Kasumi-1 (cell line): Measurements from ENCODE around the gene UST.
A peak's percentile ranks its signal among the peaks of the same experiment; 100 is the strongest.

Source experiments
- DNase-seq, 2 experiments: peaks; one replicate each; lab custom pipeline; 2025; lab: John Stamatoyannopoulos, UW

The UST gene

DNA sequence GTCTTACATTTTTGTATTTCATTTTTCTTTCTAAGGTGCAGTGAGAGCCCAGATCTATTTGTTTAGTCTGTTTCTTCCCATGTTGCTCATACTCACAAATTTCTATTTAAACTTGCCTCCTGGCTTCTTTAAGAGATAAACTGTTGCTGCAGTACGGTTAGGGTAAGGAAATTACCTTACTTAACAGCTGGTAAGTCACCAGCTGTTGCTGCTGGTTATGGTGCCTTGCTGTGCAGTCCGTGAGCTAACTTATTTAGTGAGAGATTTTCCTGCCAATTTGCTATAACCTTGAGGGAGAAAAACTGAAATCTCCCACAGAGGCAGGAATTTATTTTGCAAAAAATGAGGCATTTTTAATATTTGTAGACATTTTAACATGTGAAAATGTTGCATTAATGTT is 261.0 kb downstream of the UST start:
- no peak for DNase-seq

- no peak for DNase-seq
These were observed 261.9 kb downstream of the UST start for GRCh38 chr6:149008741-149009140.

DNA sequence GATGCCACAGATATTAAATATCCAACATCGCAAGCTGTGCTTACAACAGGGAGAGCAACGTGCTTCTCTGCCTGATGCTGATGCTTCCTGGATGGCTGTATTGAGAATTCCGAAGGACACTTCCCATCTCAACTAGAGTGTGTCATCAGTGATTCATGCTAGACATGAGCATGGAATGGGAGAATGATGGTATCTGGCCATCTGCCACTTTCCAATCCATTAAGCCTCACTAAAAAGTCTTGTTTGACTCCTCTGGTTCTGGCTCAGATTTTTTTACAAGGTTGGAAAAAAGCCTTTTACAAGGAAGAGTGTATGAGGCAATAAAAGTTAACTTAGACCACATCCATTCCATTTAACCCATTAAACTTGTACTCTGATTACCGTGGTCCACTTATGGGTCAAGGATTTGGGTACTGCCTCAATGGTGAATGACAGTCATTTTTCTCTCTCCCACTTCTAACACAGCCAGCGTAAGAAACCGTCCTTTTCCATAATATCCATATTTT is 265.3 kb downstream of the UST start:
- no peak for DNase-seq

DNA sequence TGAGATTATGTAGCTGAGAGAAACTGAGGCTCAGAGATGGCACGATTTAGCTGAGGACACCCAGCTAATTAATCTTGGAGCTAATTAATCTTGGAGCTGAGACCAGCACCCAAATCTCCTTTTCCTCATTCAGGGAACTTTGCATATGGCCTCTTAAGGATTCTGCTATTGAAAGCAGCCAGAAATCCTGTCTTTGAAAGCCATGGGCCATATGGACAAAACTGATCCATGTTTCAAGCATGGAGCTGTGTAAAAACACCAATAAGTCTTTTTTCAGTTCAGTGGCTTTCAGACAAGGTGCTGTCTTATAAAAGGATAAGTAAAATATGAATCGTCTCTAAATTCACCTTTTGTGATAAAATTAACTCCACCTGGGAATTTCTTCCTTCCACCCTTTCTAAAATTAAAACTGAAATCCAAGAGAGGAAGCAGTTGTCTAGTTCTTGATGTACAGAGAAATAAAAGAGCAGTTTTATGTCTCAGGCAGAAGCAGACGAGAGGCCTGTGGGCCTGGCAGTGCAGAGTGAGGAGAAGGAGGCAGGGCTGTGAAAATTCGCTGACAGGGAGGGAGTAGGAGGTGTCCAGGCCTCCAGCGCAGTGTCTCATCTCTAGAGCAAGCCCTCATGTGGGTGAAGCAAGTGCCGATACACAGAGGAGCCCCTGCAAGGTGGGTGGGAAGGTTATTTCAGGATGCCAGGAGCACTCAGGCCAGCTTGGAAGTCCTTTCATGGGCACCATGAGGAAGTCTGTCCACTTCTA is 266.9 kb downstream of the UST start:
- DNase-seq, result no peak

- DNase-seq, result peak in 1 of 2 experiments; percentile 16
These were observed 268.1 kb downstream of the UST start for GRCh38 chr6:149014631-149015534.

DNA sequence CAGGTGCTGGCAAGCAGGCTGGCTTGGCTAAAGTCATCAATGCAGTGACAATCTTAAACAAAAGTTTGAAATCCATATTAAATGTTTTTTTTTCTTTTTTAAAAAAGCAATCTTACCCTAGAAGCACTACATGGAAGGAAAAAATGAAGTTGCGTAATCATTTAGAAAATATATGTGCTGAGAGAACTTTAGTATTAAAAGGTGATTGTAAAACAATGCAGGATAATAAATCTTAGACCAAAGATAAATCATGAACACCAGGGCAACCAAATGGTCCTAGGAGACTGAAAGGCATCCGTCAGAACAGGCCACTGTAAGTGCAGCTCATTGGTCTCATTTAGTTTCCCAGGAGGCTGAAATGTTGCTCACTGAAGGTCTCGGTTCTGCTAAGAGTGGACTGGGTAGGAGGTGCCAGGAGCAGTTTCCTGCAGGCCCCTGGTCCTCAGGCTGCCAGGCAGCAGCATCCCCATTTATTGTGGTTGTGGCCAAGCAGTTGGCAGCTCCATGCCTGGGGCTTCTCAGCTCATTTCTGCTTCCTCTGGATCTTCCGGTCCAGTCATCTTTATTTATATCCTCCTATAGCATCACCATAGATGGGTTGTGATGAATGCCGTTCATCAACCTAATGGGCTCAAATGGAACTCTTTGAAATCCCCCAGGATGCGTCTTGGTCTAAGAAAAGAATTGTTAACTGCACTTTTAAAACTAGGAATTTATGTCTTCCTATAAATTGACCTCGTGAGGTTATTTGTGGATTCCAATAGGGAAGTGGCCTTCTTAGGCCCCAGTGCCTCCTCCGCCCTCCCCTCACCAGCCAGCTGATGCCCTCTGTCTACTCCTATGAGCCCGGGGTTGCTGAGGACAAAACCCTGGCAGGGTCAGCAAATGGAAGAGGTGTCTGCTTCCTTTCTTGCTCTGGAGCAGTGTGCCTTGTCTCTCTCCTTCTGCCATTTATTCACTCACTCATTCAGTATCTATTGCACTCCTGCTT is 269.0 kb downstream of the UST start:
- DNase-seq, result peak; percentile 63 to 77

DNA sequence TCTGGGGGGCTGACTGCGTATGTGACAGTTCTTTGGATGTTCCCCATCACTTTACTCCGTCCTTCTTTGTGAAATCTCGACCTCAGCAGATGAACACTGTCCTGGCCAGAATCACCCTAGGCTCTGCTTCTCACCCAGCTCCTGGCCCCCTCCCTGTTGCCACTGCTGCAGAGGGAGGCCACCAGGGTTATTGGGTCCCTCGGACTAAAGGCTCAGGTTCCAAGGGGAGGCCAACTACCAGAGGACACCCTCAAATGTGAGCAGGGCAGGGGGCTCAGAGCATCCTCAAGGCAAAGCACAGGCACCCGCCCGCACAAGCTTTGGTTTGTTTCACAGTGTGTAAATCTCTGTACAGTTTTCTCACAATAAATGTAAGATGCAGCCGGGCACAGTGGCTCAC is 269.9 kb downstream of the UST start:
- no peak for DNase-seq

DNA sequence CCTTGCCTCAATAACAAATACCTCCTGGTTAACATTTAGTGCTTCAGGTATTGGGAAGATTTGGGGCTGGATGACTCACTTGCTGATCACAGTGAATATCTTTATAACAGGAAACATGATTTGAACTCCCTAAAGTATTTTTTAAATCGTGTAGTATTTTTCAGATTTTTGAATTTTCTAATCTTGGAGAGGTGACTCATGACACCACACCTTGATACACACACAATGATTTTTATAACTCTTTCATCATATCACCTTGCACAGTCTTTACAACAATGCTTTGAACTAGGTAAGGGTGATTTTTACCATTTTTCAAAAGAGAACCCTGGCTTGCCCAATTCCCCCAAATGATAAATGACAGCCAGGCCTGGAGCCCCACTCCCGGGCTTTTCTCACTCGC is 273.5 kb downstream of the UST start:
- no peak for DNase-seq

DNA sequence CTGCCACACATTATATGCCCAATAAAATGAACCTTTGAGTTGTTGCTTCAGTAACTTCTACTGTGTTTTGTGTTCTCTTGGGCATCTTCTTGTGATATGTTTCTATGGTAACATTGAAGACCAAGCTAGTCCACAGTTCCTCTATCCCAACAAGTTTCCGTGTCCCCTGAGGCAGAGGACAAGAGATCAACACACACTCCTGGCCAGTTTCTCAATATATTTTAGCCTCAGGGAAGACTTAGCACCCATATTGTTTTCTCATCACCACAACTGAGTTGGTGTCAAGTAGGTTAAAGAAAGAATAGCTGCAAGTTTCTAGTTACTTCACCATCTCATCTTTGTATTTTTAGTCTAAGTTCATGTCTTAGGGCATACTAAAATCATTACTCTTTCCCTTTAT is 277.5 kb downstream of the UST start:
- no peak for DNase-seq

DNA sequence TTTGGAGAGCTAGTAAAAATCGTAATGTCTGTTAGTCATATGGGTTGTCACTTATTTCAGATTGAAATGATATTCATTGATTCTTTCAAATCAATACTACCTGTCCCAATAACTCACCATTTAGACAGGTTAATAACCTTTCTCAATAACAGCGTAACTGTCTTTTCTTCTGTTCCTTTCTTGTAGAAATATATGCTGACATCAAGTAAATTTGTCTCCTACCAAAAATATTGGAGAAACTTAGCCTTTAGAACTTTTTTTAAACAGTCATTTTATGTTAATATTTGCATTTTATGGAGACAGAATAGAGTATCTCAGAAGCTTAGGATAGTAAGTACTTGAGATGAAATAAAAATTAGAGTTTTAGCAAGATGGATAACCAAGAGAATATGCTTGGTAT is 278.2 kb downstream of the UST start:
- no peak for DNase-seq

- DNase-seq, result peak; percentile 72 to 81
These were observed 279.7 kb downstream of the UST start for GRCh38 chr6:149026530-149026942.

DNA sequence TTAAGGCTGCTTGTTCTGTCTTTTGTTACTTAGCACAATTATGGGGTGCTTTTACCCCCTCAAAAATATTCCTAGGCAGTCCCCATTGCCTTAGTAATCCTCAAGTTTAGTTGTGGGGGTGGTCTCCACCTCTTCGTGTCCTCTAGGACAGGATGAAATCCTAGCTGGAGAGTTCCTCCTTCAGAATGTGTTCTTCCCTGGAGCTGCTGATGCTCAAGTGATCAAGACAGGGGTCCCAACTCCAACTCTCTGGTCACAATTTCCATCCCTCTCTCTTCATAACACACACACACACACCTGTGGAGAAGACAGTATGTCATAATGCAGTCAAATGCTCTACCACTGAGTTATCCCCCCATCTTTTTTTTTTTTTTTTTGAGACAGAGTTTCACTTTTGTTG is 280.7 kb downstream of the UST start:
- DNase-seq, result no peak

DNA sequence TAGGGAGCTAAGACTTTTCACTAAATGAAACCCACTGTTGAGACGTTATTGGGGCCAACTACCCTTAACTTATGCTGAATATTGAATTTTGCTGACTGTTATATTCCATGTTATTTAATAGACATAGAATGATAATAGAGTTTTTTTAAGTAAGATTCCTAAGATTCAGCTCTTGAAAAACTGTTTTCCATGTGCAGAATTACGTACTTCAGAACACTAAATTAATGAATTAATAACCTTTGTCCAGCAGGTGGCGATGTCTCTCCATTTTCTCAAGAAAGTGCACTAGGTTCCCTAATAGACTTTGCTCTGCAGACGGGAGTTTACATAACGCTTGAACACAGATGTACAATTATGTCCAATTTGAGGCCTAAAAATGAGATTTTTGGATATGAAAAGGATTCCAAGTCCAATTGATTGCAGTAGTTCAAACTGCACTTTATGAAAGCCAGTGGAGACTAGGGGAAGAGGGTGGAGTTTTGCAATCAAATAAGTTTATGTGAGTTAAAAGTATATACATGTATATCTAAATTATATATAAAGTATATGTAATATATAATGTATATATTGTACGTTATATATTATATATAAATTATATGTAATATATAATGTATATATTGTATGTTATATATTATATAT is 282.1 kb downstream of the UST start:
- DNase-seq, result peak; percentile 93 to 98

DNA sequence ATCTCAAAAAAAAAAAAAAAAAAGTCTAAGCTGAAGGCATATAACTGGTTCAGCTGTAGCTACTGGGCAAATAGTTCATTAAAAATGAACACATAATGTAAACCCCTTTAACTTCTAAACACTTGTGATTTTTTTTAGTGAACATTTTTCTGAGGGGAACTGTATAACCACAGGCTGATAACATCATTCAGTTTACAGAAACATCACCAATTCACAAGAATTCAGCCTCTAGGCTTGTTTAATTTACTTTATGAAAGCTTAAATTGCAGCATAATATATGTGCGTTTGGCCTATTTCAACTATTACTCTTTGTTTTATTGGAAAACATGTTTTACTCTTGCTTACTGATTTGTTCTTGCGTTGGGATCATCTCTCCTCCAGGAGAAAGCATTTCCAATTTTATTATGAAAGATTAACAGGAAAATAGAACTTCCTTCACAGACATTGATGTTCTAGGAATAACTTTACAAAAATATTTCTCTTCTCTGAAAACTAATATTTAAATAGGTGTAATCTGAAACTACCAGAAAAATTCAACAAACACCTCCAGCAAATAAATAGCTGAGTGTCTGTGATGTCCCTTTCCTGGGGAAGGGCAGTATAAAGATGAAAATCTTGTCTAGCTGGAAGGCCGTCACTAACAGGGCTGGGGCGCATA is 284.5 kb downstream of the UST start:
- DNase-seq, result no peak

DNA sequence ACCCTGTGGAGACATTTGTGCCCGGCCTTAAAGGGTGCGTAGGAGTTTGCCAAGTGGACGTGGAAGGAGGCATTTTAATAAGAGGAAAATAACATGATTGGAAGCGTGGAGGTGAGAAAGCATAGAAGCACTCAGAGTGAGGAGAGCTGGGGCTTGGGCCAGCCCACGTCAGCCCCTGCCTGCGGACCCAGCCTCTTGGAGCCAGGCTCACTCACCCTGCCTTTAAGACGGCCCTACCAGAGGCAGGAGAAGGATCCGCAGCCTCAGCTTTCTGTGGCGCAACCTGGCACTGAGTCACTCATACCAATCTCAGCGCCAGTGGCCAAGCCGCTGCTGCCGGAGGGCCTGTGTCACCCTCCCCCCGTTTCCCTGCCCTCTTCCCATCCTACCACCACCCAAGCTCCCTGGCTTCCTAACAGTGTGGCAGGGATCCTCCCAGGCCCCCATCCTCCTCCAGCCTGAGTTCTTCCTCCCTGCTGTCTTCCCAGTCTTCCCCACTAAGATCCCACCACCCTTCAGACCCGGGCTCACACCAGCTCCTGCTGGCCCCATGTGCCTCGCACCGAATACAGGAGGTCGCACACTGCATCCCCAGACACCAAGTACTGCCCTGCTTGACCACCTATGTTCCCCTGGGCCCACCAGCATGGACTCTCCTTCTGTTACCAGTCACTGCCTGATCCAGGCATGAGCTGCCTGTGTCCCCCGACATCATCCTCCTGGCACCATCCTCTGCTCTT is 285.2 kb downstream of the UST start:
- no peak for DNase-seq

- DNase-seq, result peak; percentile 47 to 60
These were observed 286.0 kb downstream of the UST start for GRCh38 chr6:149032599-149033405.

DNA sequence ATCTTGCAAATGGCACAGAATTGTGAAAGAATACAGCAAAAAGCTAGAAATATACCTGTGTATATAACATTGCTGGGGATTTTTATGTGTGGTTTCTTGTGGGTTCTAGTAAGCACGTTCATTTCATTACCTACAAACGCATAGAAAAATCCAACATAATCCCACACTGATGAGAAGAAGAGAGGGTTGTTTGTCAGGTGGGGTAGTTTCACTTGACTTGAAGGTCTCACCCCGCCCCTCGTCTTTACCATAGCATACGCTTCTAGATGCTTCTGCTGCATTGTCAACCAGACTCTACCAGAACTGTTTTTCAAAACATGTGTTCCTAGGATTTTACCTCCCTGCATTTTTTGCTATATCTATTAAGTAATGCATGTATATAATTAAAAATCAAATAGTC is 286.6 kb downstream of the UST start:
- no peak for DNase-seq

- DNase-seq, result no peak
These were observed 288.9 kb downstream of the UST start for GRCh38 chr6:149035766-149036165.

DNA sequence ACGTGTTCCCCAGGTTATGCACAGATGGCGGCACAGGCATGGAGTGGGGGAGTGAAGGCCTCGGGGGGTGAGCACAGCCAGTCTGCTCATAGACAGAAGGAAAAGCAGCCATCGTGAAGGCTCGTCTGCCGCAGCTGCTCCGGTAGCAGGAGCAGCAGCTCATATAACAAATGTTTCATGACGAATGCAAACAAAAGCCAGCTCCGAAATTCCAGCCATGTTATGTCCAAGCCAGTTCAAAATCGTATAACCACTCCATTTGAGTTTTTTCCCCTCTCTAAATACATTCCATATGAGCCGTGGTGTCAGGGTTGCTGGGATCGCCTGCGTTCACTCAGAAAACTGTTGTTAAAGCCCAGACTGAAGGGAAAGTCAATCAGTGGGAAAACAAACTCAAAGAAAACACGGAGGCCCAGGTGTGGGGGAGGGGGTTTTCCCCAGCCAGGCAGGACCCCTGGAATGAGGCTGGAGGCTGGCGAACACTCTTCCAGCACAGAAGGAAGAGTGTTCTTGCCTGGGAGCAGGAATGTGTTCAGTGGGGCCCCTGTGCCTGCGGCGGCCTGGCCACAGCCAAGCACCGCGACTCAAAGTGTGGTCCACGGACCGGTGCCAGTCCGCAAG is 290.3 kb downstream of the UST start:
- DNase-seq, result no peak
